HG02970 (cell line): ENCODE data around the gene HOMER3.

Source experiments
- ATAC-seq: cut with Tn5 transposase; IDR thresholded peaks from one replicate; pipeline ENCODE4 v1.9.1; 2021; ENCODE audit warnings: mild to moderate bottlenecking, moderate library complexity, moderate number of reproducible peaks; ENCODE audit not compliant: unreplicated experiment, low FRiP score

Gene HOMER3

DNA sequence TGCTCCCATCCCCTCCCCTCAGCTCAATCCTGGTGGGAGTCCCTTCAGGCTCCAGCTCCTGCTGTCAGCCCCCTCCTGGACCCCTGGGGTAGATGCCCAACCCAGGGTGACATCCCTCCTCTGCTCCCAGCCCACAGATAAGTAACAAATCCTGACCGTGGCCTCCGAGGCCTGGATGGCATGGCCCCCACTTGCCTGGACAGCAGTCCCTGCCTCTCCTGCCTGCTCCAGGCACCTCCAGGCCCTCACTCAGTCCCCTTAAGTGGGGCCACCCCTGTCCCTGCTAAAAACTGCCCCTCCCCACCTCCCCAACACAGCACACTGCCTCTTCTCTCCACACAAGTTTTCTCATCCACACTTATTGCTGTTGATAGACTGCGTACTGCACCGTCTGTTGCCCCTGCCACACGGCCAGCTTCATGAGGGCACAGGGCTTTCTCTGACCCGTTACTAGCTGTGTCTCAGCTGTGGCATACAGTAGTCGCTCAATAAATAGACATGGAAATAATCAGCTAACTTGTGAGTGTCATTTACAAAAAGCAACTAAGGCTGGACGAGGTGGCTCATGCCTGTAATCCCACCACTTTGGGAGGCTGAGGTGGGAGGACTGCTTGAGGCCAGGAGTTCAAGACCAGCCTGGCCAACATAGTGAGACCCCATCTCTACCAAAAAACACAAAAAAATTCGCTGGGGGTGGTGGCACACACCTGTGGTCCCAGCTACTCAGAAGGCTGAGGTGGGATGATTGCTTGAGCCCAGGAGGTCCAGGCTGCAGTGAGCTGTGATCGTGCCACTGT, 50.9 kb downstream of the HOMER3 start:
- no peak for ATAC-seq

- no peak for ATAC-seq
Measured at GRCh38 chr19:18886972-18887371, 54.0 kb downstream of the HOMER3 start.

DNA sequence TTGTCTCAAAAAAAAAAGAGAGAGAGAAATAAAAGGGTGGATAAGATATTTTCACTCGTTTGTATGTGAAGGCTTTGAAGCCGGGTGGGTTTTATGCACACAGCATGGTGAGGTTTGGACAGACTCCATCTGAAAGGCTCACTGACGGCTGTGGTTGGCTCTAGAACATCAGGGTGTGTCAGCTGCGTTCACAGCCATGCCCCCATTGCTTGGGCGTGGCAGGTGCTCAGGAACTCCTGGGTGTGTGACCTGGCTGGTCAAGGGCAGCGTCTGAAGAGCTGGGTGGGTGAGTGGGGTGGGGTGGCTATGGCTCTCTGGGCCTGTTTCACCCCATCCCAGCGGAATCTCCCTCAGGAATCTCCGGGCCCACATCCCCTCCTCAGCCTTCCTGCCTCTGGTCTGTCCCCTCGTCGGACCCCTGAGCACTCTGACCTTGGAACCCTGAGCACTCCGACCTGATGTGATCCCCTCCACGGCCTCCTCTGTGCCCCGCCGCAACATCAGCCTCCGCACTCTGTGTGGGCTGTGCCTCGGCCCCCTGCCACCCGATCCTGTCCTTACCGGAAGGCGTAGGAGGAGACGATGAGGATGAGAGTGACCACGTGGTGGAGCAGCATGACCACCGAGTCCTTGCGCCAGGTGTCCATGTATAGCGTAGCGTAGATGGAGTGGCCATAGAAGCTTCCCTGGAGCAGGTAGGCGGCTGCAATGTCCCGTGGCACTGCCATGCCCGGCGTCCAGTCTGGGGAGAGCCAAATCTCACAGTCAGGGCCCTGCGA, 57.3 kb downstream of the HOMER3 start:
- ATAC-seq: no peak

- ATAC-seq: no peak
Measured at GRCh38 chr19:18881491-18881890, 59.5 kb downstream of the HOMER3 start.

DNA sequence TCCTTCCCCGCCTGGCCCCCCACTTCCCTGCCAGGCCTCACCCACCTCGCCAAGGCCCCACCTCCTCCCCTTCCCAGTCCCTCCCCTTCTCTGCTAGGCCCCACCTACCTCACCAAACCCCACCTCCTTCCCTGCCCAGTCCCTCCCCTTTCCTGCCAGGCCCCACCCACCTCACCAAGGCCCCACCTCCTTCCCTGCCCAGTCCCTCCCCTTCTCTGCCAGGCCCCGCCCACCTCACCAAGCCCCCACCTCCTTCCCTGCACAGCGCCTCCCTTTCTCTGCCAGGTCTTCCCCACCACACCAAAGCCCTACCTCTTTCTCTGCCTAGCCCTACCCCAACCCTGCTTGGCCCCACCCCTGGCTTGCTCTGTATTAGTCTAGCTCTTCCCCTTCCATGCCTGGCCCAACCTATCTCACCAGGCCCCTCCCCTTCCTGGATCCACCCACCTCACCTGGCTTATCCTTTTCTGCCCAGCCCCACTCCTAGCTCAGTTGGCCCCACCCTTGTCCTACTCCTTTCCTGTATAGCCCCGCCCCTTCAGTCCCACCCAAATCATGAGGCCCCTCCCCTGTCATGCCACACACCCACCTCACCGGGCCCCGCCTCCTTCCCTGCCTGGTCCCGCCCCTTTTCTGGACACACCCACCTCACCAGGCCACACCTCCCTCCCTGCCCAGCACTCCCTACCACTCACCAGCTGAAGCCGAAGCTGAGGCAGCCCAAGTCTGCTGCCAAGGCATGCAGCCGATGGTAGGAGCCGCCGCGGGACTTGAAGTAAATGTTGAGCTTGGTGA, 61.2 kb downstream of the HOMER3 start:
- ATAC-seq: no peak
